Measurements from ENCODE around the gene UGDH.

DNA sequence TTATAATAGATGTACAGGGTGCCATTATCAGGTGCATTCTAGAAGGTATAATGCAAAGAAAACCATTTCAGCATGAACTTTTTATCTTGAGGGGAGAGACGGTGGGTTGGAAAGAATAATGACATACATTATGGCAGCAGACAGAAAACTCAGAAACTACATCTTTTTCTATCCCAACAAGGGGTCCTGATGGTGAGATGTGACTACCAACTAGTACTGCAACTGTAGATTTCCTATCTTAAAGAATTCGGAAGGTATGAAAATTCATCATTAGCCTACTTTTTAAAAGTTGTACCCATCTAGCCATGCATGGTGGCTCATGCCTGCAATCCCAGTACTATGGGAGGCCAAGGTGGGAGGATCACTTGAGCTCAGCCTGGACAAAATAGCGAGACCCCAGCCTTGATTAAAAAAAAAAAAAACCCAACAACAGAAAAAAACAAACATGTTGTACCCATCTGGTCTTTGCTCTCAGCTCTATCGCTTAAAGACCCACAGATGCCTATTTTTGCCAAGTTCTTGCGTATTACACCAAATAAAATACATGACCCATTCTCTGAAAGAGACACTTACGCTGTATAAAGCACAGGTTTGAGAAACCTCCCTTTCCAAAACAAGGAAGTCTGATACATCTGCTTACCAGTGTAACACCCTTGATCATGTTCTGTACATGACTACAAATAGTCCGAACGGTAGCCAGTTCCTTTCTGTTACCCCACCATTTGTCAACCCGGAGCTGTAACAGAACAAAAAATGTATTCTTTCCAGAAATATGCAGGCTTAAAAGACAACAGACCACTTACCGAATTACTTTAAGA, 70.1 kb downstream of the UGDH start:
- TF ChIP-seq, protein P1, sequence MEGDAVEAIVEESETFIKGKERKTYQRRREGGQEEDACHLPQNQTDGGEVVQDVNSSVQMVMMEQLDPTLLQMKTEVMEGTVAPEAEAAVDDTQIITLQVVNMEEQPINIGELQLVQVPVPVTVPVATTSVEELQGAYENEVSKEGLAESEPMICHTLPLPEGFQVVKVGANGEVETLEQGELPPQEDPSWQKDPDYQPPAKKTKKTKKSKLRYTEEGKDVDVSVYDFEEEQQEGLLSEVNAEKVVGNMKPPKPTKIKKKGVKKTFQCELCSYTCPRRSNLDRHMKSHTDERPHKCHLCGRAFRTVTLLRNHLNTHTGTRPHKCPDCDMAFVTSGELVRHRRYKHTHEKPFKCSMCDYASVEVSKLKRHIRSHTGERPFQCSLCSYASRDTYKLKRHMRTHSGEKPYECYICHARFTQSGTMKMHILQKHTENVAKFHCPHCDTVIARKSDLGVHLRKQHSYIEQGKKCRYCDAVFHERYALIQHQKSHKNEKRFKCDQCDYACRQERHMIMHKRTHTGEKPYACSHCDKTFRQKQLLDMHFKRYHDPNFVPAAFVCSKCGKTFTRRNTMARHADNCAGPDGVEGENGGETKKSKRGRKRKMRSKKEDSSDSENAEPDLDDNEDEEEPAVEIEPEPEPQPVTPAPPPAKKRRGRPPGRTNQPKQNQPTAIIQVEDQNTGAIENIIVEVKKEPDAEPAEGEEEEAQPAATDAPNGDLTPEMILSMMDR (IDR thresholded peaks at IDR 0.05 in 2 of 3, conservative IDR thresholded peaks at IDR 0.05 in 1 of 3; ENCODE audit: insufficient read depth in 2 of 3, low read depth in 1 of 3, low read length in 3 of 3): no peak
- TF ChIP-seq NFE2 (IDR thresholded peaks at IDR 0.05; ENCODE audit: low read depth) (no peak), NR3C1 (CRISPR knock-in tag; IDR thresholded peaks at IDR 0.05) (no peak), ZFX (CRISPR knock-in tag; IDR thresholded peaks at IDR 0.05) (no peak), FOS (IDR thresholded peaks at IDR 0.05; ENCODE audit: extremely low read depth, insufficient read length) (no peak), LEF1 (IDR thresholded peaks at IDR 0.05) (no peak), ETS2 (tag; IDR thresholded peaks at IDR 0.05; ENCODE audit: borderline replicate concordance, poor library complexity, severe bottlenecking) (no peak), ZBTB1 (CRISPR knock-in tag; IDR thresholded peaks at IDR 0.05; ENCODE audit: borderline replicate concordance, low read depth) (no peak), ATF1 (CRISPR knock-in tag; IDR thresholded peaks at IDR 0.05) (no peak), ATF1 (tag; IDR thresholded peaks at IDR 0.05) (no peak), CBX2 (IDR thresholded peaks at IDR 0.05; ENCODE audit: insufficient read depth, low read length, poor library complexity, severe bottlenecking) (no peak)
- TF ChIP-seq, protein P2, sequence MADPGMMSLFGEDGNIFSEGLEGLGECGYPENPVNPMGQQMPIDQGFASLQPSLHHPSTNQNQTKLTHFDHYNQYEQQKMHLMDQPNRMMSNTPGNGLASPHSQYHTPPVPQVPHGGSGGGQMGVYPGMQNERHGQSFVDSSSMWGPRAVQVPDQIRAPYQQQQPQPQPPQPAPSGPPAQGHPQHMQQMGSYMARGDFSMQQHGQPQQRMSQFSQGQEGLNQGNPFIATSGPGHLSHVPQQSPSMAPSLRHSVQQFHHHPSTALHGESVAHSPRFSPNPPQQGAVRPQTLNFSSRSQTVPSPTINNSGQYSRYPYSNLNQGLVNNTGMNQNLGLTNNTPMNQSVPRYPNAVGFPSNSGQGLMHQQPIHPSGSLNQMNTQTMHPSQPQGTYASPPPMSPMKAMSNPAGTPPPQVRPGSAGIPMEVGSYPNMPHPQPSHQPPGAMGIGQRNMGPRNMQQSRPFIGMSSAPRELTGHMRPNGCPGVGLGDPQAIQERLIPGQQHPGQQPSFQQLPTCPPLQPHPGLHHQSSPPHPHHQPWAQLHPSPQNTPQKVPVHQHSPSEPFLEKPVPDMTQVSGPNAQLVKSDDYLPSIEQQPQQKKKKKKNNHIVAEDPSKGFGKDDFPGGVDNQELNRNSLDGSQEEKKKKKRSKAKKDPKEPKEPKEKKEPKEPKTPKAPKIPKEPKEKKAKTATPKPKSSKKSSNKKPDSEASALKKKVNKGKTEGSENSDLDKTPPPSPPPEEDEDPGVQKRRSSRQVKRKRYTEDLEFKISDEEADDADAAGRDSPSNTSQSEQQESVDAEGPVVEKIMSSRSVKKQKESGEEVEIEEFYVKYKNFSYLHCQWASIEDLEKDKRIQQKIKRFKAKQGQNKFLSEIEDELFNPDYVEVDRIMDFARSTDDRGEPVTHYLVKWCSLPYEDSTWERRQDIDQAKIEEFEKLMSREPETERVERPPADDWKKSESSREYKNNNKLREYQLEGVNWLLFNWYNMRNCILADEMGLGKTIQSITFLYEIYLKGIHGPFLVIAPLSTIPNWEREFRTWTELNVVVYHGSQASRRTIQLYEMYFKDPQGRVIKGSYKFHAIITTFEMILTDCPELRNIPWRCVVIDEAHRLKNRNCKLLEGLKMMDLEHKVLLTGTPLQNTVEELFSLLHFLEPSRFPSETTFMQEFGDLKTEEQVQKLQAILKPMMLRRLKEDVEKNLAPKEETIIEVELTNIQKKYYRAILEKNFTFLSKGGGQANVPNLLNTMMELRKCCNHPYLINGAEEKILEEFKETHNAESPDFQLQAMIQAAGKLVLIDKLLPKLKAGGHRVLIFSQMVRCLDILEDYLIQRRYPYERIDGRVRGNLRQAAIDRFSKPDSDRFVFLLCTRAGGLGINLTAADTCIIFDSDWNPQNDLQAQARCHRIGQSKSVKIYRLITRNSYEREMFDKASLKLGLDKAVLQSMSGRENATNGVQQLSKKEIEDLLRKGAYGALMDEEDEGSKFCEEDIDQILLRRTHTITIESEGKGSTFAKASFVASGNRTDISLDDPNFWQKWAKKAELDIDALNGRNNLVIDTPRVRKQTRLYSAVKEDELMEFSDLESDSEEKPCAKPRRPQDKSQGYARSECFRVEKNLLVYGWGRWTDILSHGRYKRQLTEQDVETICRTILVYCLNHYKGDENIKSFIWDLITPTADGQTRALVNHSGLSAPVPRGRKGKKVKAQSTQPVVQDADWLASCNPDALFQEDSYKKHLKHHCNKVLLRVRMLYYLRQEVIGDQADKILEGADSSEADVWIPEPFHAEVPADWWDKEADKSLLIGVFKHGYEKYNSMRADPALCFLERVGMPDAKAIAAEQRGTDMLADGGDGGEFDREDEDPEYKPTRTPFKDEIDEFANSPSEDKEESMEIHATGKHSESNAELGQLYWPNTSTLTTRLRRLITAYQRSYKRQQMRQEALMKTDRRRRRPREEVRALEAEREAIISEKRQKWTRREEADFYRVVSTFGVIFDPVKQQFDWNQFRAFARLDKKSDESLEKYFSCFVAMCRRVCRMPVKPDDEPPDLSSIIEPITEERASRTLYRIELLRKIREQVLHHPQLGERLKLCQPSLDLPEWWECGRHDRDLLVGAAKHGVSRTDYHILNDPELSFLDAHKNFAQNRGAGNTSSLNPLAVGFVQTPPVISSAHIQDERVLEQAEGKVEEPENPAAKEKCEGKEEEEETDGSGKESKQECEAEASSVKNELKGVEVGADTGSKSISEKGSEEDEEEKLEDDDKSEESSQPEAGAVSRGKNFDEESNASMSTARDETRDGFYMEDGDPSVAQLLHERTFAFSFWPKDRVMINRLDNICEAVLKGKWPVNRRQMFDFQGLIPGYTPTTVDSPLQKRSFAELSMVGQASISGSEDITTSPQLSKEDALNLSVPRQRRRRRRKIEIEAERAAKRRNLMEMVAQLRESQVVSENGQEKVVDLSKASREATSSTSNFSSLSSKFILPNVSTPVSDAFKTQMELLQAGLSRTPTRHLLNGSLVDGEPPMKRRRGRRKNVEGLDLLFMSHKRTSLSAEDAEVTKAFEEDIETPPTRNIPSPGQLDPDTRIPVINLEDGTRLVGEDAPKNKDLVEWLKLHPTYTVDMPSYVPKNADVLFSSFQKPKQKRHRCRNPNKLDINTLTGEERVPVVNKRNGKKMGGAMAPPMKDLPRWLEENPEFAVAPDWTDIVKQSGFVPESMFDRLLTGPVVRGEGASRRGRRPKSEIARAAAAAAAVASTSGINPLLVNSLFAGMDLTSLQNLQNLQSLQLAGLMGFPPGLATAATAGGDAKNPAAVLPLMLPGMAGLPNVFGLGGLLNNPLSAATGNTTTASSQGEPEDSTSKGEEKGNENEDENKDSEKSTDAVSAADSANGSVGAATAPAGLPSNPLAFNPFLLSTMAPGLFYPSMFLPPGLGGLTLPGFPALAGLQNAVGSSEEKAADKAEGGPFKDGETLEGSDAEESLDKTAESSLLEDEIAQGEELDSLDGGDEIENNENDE (IDR thresholded peaks at IDR 0.05; ENCODE audit: low read depth, low read length): no peak
- TF ChIP-seq, protein P3, sequence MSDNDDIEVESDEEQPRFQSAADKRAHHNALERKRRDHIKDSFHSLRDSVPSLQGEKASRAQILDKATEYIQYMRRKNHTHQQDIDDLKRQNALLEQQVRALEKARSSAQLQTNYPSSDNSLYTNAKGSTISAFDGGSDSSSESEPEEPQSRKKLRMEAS (CRISPR knock-in tag; IDR thresholded peaks at IDR 0.05): no peak
